GOT3 (cell line): Measurements from ENCODE around the gene SCGB3A1.

Experiments
- DNase-seq: peaks from one replicate; lab custom pipeline; 2025; ENCODE audit warnings: mixed read lengths; lab: John Stamatoyannopoulos, UW

SCGB3A1 gene, protein sequence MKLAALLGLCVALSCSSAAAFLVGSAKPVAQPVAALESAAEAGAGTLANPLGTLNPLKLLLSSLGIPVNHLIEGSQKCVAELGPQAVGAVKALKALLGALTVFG

DNA sequence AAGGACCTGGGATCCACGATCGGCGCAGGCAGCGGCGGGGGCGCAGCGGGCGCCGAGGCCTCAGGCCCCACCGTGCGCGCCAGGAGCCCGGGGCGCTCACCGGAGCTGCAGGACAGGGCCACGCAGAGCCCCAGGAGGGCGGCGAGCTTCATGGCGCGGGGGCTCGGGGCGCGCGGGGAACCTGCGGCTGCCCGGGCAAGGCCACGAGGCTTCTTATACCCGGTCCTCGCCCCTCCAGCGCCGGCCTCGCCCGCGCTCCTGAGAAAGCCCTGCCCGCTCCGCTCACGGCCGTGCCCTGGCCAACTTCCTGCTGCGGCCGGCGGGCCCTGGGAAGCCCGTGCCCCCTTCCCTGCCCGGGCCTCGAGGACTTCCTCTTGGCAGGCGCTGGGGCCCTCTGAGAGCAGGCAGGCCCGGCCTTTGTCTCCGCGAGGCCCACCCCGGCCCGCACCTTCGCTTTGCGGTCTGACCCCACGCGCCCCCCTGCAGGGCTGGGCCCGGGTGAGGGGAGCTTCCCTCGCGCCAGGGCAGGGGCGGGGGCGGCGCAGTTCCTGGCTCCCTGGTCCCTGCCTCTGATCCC lies at the start of gene SCGB3A1:
TSS of gene SCGB3A1 (minus strand) at position 189 of the 577 bp plus-strand sequence. CDS start at position 152, 37 bp downstream.
- DNase-seq, result no peak

DNA sequence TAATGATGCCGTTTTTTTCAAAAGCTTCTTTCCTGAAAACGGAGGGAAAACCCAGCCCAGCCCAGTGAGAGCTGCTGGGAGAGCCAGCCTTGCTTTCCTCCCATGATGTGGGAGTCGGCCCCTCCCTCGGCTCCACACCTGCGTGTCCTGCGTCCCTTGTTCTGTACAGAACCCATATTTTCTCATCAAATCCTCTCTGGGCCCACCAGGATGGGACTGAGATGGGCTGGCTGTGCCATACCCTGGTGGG lies 49.2 kb upstream of the SCGB3A1 start:
- no peak for DNase-seq

DNA sequence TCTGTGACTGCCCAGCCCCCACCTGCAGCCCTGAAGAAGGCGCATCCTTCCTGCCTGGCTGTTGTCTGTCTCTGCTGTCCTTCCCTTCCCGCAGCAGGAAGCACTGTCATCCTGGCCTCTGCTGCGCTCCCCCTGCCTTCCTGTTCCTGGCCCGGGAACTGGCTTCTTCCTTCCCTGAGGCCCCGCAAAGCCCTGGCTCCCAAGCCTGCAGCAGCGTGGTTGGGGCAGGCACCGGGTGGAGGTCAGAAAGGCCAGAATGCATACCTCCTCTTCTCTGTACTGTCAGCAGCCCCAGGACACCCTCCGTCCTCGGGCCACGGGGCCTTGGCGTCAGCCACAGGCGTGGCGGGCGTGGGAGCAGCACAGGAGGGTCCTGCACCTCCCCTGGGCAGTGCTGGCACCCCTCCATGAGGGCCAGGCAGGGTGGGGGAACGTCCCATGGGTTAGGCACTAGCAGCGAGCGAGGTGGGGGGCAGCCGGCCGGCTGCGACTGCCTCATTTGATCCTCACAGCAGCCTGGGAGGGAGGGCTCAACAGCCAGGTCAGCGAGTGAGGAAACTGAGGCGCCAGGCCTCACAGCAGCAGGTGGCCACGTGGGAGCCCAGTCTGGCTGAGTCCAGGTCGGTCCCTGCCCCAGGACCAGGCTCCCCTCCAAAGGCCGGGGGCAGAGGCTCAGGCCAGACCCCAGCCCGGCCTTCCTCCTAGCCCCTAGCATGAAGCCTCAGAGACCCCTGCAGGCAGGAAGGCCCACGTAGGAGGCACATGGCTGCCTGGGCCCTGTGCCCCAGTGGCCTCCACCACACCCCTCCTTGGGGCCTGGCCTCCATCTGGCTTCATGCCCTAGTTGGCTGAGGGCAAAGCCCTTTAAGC lies 48.7 kb upstream of the SCGB3A1 start:
- no peak for DNase-seq

DNA sequence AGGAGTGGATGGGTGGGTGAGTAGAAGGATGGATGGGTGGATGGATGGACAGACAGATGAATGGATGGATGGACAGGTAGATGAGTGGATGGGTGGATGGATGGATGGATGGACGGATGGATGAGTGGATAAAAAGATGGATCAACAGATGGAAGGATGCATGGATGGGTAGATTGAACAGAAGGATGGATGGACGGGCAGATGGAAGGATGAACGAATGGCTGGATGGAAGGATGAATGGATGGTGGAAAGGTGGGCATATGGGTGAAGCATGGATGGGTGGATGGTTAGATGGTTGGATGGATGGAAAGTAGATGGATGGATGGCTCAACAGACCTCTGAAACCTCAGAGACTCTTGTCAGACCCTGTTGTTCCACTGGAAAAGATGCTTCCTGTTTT lies 48.0 kb upstream of the SCGB3A1 start:
- DNase-seq, result no peak

DNA sequence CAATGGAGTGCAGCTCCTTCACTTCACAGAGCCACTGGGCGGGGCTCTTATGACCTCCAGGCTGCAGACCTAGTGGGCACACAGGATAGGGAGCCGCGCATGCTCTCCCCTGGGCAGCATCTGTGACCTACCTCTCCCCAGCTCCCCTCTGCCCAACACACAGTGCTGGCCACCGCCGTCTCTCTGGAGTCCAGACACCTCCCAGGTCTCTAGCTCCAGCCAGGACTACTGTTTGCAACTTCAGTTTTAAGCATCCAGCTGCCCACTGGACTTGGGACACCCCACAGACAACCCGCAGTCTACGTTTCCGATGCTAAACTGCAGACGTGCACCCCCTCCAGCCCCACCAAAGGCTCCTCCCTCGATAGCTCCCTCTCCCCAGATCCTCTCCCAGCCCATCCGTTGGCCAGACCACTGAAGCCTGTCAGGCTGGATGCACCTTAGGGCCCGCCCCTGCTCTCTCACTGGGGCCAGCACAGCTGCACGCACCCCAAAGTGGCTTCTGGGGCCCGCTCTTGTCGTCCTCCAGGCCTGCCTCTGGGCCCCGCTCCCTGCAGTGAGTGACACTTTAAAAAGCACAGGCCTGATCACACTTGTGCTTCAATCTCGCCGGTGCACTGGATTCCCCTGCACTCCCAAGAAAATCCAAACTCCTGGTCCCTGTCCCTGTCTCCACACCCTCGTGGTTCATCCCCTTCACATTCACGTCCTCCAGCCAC lies 46.8 kb upstream of the SCGB3A1 start:
- DNase-seq, result no peak

DNA sequence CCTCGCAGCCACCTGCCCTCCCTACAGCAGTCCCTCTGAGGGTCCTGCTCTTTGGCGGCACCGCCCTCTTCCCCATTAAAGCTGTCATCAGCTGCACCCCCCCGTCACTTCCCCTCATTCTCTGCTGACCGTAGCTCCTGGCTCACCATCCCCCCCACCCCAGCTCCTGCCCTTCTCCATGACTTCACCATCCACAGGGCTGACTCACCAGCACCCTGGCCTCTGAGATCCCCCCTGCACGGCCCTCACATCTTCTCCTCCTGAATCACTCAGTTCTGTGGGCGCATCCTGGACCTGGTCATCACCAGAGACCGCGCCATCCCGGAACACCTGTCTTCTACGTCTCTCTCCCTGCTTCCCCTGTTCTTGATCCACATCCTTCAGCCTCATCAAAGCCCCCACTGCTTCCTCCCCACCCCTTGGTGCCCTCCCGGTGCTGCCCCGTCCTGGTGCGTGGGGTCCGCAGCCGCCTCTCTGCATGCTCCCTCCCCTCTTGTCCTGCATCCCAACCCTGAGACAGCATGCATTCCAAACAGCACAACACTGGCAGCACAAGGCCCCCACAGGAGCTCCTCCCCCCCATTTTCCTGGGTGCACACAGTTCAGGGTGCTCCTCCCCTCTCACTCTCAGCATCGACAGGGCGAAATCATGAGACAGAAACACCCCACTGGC lies 45.2 kb upstream of the SCGB3A1 start:
- DNase-seq, result no peak

DNA sequence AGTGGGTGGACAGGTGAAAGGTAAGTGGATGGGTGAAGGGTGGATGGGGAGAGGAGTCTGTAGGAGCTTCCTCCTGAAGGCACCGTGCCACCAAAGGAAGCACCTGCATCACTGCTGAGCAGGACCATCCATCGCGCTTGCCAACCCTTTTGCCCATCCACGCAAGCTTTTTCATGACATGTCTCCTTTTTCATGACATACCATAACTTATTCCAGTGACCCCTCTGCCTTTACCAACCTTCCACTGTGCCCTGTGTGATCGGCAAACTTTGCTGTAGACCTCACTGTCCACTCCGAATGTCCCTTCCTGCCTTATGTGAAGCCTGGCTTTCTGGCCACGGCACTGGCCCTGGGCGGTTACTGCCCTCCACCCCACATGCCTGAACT lies 44.7 kb upstream of the SCGB3A1 start:
- no peak for DNase-seq

DNA sequence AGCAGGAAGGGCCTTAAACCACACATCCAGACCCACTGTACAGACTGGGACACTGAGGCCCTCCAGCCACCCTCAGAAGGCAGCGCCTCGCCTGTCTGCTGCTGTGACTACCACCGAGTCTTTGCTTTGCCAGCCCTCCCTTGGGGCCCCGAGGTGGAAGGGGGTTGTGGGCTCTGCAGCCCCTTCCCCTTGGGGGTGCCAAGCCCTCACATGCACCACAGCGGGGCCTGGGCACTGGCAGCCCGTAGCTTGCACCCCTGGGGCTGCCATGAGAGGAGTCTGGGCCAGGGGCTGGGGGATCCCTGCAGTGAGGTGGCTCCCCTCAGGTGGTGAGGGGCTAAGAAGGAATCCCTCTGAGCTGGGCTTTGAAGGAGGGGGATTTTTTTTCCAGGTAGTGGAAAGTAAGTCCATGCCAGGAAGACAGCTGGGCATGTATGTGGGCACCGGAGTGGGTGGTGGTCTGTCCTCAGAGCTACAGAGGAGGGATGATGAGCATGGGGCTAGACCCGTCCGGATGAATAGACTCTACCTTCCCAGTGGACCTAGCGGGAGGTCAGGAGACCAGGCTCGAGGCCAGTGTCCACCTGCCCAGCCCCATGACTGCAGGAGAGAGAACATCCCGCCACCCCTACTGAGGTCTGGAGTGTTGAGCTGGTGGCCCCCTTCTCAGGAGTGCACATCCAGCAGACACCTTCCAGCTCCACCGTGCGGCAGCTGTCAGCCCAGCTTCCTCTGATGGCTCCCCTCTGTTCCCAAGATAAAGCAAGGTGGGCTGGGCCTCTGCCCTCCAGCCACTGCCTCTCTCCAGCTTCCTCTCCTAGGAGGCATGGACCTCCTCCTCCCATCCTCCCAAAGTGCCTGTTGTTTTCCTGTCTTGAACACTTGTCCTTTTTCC lies 42.2 kb upstream of the SCGB3A1 start:
- DNase-seq, result no peak

DNA sequence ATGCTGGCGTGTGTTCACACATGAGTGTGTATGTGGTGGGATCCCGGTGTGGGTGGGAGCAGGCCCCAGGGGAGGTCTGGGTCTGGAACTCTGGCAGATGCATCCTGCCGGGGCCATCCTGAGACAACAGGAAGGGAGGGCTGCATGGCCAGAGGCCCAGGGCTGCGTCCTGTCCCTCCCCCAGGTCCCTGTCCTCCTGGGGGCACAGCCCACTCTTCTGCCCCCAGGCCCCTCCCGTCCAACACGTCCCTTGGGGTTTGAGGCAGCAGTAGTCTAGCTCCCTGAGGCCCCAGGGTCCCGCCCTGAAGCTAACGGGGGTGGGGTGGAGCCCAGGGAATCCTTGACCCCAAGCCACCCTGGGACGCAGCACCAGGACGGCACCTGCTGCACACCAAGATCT lies 41.5 kb upstream of the SCGB3A1 start:
- DNase-seq, result no peak

DNA sequence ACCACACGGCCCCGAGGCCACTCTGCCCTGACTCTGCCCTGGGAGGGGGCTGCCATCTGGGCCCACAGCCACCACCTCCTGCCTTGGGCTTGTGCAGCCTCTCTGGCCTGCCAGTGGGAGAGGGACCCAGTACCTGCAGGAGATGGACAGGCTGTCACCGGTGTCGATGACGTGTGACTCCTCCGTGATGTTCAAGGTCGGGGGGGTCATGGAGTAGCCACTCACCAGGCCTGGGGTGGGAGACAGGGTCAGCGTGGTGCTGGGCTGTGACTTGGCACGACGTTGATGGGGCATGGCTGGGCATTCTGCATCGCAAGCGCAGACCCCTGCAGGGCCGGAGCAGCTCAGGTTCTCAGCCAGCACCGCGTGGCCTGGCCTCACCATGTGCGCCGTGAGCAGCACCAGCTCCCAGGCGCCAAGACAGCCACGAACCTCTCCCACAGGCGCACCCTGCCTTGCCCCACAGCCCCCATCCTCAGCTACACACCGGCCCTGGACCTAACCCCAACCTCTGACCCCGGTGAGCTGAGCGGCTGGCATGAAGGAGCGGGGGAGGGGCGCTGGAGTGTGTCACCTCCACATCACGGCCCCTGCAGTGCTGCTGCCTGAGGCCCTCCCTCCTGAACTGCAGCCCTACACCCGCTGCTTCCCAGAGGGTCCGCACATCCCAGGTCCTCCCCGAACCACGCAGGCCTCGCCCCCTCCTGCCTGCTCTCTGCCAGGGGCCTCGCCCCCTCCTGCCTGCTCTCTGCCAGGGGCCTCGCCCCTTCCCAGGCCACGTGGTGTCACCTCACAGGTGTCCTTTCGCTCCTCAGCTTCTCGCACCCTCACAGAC lies 40.5 kb upstream of the SCGB3A1 start:
- DNase-seq, result no peak

DNA sequence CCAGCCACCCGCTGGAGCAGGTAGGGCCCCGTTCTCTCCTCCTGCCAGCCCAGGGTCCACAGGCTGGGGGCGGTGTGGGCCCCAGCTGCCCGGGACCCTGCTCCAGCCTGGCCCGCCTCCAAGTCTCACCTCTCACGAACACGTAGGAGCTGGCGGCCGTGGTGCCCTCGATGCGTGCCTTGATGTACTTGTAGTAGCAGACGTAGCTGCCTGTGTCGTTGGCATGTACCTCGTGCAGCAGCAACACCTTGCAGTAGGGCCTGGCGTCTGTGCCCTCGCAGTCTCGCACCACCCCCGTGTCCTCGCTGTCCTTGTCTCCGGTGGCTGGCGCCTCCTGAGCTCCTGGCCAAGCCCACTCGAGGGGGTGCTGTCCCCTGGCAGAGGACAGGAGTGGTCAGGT lies 39.1 kb upstream of the SCGB3A1 start:
- no peak for DNase-seq

DNA sequence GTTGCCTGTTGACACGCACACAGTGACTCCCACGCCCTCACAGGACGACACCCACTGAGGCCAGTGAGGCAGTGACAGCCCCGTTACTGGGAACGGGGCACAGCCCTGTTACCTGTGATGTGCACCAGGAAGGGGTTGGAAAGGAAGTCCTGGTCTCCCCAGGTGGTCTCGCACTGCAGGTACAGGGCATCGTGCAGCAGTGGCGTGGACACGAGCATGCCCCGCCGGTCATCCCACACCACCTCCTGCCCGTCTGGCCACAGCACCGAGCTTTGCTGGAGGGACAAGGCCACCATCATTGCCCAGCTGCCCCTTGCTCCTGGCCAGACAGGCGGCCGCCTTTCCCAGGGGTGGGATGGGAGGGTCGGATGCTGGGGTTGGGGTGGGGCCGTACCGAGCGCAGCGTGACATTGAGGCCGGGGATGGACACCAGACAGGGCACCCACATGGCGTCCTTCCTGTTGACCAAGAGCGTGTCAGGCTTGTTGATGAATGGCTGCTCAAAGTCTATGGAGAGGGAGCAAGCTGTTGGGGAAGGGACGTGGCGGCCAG lies 38.6 kb upstream of the SCGB3A1 start:
- no peak for DNase-seq

DNA sequence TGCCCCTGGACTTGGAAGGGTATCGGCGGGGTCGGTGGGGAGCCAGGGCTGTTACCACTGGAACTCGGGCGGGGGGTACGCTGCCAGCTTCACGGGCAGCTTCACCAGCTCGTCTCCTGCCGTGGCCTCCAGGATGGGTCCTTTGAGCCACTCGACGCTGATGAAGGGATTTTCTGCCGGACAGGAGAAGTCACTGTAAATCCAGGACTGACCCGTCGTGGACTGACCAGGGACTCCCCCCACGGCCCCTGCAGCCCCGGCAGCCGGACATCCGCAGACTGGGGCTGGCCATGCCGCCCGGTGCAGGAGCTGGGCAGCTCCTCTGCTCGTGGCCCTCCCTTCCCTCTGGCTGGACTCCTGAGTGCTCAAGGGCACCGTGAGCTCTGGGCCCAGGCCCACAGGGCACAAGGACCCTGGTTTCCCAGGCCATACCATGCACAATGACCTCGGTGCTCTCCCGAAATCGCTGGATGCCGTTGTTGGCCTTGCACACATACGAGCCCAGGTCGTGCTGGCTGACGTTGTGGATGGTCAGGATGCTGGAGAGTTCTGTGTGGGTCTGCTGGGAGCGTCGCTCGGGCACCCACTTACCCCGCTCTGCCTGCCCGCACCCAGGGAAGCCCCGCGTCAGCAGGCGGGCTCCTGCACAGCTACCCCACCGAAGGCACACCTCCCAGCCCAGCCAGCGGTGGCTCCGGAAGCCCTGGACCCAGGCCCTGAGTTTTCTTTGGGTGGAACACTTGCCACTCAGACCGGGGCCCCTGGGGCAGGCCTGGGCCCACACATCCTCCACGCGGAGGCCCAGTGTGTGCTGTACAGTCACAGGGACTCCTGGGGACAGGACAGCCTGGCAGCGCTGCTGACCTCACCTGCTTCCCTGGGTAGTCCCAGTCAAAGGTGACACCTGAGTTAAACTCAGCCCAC lies 37.8 kb upstream of the SCGB3A1 start:
- DNase-seq, result no peak

DNA sequence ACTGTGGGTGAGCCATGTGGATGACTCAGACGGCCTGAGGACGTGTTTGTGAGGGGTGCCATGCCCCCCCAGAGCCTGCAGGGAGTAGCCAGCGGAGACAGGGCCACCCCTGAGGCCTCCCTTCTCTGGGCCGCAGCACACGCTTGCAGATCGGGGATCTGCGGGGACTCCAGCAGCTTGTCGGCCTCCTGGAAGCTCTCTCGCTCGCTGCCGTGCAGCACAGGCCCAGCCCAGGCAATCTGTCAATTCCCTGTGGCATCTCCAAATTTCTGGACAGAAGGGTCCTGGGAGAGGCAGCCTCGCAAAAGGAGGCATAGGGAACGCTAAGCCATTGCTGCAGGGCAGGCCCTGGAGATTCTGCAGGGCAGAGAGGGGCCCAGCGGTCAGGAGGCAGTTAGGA lies 36.9 kb upstream of the SCGB3A1 start:
- DNase-seq, result no peak

DNA sequence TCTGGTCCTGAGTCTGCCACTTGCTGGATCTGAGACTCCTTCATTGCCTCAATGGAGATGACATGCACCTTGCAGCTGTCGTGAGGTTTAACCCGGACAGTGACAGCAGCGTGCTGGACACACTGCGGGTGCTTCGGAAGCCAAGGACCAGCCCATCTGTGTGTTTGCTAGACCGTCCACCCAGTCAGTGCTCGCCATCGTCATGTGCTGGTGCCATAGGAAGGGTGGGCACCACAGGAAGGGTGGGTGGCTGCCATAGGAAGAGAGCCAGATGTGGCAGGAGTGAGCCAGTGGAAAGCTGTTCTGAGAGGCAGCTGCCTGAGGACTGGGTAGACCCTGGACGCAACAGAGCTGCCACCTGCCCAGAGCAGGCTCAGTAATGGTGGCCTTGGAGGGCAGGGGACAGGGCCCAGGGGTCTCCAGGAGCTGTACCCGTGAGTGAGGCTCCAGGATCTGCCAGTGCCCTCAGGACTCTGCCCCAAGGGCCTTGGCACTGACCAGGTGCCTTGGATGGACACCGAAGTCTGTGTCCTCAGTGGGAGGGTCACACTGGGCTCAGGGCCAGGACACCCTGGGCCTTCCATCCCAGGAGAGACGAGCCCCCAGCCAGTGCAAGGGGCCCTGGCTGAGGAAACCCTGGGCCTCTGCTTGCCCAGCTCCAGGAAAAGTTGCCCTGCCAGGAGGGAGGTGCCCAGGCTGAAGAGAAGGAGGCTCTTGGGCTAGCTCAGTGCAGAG lies 36.3 kb upstream of the SCGB3A1 start:
- no peak for DNase-seq

DNA sequence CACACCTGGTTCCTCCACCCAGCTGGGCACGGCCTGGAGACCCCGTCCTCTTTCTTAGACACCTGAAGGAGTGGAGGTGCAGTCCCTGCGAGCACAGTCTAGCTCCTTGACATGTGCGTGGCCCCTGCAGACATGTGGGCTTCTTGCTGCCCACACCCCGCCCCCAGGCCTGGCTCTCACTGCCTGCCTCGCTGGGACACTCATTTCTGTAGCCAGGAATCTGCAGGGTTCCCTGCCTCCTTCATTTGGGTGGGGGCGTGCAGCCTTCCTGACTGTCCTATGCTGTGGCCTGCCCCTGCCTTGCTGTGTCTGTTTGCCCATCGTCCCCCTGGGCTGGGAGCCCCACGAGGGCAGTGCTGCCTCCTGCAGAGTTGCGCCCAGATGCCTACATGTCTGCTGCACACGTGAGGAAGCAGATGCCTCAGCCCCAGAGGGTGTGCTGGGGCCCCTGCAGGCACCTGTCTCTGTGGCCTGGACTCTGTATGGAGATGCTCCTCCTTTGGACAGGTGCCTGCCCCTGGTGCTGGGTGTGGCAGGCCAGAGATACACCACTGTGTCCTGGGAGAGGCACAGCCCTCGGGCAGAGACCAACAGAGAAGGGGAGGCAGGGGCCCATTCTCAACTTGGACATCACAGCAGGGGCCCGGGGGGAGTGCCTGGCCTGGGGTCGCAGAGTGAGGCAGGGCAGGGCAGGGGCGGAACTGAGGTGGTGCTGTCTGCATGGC lies 35.5 kb upstream of the SCGB3A1 start:
- DNase-seq, result no peak

DNA sequence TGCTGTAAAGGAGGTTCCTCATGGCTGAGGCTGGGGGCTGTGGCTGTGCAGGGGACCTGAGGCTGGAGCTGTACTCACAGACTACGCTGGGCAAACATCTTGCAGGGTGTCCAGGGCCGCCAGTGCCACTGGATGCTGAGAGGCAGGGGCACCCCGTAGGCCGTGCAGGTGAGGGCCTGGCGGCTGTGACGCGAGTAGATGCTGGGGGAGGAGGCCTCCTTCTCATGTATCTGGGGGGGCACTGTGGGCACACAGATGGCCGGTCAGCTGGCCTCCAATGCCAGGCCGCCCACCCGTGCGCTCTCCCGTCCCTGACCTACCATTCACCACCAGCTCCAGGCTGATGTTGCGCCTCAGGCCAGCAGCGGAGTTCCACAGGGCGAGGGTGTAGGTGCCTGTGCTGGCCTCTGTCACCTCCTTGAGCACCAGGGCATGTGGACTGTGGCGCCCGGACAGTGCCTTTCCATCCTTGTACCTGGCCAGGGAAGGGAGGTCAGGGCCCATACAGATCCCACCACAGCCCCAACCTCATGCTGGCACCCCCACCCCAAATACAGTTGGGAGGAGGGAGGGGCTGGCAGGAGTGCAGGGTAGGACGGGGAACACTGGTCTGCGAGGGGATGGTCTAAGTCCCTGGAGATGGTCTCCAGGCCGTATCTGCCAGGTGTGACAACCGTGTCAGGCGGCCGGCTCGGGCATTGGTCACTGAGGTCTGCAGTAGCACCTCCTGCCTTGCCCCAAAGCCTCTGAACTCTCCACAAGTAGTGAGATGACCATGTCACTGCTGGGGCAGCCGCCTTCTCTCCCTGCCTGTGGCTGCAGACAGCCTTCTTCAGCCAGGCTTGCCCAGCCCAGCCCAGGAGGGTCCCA lies 34.7 kb upstream of the SCGB3A1 start:
- no peak for DNase-seq
